Amniotic epithelial cell (primary cell): ENCODE measurements around the gene TRERF1.

Experiments used
- DNase-seq: peaks from one replicate; pipeline ENCODE4 v3.0.0-alpha.2; 2010; ENCODE audit warnings: low read depth

Gene TRERF1

DNA sequence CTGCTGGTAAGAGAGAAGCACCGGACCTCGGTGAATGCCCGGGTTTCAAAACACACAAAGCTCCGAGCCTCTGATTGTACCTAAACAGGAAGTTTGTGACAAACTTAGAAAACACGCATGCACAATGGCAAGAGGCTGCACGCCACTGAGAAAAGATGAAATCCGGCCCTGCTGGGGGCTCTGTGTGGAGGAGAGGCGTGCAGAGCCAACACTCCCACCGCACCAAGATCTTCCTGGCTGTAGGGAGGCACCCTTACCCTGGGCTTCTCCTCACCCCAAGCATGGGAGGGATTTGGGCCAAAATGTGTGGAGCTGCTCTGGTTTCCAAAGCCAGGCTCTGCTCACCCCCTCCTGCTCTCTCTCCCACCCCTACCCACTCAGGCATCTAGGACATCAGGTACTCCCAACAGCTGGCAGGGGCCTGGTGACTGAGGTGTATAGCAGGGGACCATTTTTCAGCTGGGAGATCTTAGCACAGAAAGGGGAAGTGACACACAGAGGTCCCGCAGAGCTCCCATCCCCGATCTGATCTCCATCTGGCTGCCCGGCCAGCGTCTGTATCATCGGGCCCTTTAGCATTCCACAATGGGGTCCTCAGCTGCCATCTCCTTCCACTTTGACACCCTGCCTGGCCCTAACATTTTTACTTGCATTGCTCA, 84.2 kb downstream of the TRERF1 start:
- DNase-seq: no peak

DNA sequence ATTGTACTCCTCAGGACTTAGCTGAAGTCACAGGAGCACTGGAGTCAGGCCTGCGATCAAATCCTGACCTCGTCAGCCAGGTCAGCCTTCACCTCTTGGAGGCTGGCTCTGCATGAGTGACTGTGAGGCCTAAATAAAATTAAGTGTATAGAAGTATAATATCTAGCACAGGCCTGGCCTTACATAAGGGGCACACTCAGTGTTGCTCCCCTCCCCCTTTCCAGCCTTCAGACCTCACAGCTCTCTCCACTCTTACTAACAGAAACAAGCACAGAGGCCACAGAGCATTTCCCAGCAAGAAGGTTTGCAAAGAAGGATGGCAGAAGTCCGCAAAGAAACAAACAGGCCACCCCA, 84.8 kb downstream of the TRERF1 start:
- no peak for DNase-seq

DNA sequence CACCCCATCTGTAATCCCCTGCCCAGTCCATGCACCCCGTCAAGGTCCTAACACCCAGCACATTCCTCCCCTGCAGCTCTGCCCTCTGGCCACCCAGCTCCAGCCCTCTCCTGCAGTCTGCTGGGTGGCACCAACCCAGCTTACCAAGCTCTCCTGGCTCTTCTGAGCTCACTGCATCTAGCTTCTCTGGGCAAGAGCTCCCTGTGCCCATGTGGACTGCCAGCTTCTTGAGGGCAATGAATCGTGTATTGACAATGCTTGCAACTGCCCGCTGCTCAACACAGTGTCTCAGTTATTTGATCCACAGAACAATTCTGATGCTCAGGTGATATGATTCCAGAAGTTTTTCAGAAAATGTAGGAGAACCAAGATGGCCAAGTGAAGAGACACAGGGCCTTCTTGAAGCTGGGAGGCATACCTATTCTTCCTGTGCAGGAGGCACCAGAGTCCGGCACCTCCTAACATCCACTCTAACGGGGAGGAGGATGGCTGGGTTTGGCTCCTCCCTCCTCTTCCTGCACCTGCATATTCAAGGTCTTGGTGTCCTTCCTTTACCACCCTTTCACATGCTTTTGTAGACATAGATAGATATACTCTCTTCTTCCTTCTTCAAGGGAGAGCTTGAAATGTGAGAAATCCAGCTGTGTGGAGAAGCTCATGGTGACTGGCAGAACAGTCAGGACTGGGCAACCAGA, 85.6 kb downstream of the TRERF1 start:
- no peak for DNase-seq

DNA sequence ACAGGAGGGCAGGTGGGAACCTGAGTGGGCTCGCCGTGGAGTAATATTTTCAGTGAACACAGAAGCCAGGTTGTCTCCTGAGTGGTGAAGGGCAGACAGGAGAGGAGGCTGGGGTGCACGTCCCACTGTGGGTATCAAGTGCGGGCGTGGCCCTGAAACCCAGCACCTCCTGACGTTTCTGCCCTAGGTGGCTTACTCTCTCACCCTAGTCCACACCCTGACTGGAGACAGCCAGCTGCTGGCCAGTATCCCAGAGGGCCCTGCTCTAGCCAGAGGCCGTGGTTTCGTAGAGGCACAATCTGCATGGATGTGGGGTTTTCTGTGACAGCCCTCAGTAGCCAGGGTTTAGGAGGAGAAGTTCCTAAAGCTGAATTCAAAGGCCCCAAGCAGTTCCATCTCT, 86.7 kb downstream of the TRERF1 start:
- no peak for DNase-seq

DNA sequence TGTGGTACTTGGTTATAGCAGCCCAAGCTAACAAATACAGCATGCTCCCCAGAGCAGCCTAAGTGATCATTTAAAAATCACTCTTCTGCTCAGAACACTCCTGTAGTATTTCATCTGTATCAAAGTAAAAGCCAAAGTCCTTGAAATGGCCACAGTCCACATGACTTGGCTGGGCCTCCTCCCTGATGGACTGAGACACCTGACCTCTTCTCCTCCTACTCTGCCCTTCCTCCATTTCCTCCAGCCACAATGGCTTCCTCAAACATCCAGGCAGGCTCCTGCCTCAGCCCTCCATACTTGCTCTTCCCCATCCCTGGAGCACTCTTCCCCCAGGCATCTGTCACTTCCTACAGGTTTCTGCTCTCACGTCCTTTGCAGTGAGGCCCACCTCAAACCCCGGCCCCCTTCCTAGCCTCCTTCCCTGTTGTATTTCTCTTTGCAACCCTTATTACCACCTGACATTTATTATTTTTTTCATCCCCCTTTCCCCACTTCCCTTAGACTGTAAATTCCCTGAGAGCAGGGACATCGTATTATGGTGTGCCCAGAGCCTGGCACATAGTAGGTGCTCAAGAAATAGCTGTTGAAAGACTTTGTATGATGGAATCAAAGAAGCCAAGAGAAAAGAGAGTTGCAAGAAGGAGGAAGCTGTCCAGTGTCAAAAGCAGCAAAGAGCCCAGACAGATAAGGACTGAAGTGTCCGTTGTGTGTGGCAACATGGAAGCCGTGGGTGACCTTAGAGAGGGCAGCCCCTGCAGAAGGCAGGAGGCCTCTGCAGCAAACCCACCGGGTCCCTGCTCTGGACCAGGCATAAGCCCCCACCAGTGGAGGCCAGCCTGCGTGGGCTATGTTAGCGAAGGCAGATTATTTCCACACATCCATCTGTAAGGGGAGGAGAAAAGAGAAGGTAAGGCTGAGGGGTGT, 87.5 kb downstream of the TRERF1 start:
- no peak for DNase-seq

DNA sequence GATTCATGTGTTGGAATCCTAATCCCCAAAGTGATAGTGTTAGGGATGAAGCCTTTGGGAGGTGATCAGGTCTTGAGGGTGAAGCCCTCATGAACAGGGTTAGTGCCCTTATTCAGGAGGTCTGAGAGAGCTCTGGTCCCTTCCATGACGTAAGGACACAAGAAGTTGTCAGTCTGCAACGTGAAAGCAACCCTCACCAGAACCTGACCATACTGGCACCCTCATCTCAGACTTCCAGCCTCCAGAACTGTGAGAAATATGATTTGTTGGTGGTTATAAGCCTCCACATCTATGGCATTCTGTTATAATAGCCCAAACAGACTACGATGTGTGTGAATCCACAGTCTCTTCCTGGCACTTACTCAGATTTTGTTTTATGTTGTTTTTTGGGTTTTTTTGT, 90.7 kb downstream of the TRERF1 start:
- DNase-seq: no peak

DNA sequence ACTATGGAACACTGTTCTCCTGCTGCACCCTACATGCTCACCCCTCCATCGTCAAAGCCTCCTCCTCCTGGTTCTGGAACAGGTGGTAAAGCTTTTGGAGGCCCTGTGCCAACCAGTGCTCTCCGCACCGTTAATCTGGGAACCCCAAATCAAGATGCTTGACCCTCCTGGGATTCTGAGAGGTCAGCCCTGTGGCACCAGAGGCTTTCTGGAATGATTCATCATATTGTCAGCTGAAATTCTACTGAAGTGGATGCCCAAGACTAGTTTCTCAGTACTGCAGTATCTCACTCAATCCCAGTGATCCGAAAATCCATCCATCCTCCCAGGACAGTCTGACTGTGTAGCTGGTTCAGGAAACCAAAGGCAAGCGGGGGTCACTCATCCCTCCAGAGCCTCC, 92.7 kb downstream of the TRERF1 start:
- DNase-seq: no peak

DNA sequence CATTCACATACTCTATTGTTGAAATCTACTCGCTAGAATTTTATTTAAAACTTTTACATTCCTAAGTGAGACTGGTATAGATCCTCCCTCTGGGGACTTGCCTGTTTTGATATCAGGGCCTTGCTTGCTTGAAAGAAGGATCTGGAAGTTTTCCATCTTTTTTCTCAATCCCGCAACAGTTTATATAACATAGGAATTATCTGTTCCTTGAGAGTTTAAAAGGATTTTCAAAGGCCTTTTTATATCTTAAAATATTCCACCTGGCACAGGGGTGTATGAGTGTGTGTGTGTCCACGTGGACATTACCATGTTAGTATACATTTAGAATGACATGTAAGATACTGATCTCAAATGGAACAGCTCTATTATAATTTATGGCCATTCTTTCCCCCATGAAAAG, 96.3 kb downstream of the TRERF1 start:
- peak; percentile 21 for DNase-seq

DNA sequence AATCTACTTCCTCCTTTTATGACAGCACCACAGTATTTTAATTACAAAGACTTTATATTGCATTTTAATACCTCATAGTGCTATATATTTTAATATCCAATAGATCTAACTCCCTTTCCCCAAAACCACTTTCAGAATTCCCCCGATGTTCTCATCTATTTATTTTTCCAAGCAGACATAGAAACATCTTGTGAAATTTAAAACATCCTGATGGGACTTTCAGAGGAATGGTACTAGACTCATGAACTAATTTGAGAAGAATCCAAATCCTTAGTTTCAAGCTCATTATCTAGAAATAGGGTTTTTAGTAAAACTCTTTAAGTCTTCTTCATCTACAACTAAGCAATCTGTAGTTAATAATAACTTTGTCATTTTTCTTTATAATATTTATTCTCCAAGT, 97.0 kb downstream of the TRERF1 start:
- DNase-seq: no peak

DNA sequence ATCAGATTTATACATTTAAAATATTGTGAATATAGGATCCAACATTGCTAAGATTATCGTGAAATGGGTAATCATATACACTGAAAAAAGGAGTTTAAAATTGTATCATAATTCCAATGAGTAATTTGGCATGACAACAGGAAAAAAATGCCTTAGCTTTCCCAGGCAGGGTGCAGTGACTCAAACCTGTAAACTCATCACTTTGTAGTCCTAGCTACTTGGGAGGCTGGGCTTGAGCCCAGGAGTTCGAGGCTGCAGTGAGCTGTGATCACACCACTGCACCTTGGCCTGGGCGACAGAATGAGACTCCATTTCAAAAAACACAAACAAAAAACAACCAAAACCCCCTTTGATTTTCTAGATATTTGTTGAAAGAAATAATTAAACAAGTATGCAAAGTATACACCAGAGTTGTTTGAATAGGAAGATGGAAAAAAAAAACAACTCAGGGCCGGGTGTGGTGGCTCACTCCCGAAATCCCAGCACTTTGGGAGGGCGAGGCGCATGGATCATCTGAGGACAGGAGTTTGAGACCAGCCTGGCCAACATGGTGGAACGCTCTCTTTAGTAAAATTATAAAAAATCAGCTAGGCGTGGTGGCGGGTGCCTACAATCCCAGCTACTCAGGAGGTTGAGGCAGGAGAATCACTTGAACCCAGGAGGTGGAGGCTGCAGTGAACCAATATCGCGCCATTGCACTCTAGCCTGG, 98.7 kb downstream of the TRERF1 start:
- DNase-seq: peak; percentile 68

DNA sequence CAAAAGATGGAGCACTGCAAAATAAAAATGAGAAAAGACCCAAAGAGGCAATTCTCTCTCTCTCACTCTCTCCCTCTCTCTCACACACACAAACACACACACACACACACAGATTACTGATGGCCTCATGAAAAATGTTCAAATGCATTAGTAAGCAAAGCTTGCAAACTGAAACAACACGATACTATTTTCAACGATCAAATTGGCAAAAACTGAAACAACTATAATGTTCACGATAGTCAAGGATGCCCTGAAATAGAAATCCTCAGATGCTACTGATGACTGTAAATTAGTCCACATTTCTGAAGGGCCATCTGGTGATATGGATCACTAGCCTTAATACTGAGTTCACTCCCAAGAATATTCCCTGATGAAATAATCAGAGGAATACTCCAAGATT, 100.8 kb downstream of the TRERF1 start:
- DNase-seq: no peak

DNA sequence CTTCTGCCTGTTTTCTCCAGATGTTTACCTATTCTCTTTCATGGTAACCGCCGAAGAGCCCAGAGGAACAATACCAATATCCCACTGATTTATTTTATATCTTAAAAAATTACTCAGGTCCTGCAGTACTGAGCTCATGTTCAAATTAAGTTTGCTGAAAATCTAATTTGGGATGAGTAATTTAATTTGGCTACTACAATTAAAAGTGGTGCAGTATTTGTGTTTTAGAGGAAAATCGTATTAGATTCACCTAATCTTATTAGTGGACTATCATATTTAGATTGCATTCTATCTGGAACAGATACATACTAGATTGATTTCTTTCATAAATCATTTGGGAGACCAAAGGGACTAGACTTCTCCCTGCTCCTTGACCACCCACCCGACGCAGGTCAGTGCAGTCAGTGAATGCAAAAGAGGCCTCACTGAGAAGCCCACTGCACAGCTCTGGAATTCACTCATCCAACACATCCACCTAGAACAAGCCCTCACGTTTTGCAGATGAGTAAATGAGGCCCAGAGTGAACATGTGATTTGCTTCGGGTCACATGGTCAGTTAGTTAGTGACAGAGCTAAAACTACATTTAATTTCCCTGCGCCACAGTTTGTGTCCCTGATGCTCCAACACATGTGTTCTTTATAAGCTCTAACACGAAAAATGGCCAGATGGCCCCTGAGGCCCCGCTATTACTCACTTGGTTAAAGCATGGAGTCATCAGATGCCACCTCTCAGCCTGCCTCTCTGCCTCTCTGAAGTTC, 101.8 kb downstream of the TRERF1 start:
- peak; percentile 19 for DNase-seq

DNA sequence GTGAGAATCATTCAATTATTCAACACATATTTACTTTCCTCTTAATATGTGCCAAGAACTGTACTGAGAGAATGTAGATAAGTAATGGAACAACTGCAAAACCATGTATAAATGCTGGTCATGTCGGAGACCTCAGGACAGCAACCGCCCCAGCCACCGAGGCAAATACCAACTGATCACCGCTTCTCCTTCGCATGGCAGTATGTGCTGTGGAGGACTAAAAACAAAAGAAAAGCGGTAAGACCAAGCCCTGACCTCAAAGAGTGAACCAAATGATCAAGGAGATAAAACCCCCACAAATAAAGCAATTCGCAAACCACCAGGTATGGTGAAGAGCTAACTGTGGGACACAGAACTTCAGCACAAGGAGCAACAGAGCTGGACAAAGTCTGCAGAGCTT, 104.3 kb downstream of the TRERF1 start:
- no peak for DNase-seq

DNA sequence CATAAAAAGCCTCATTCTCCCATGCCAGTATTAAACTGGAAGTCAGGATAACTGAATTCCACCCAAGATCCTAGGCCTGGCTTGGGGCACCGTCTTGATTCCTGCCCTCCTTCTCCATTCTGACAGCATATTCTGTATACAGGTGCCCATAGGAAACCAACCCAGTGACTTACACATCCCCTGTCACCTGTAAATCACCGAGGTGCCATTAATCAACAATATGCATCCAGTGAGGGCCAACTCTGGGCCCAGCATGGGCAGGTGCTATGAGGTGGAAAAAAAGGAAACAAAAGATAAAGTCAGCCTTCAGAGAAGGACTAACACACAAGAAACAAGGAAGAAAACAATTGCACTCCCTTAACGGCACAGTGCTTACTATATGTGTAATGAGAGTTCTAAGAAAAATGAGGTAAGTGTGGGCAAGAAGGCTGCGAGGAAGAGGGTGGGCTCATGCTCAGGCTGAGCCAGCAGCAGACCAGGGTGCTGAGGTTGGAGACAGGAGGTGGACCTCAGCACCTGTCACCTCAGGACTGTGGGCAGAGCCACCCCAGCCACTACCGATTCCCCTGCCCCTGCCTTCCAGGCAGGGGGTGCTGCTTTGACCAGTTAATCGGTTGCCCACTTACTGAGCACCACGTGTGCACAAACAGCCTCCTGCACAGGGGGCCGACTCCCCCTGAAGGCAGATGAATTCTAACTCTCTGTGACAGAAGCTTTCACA, 105.9 kb downstream of the TRERF1 start:
- DNase-seq: no peak

DNA sequence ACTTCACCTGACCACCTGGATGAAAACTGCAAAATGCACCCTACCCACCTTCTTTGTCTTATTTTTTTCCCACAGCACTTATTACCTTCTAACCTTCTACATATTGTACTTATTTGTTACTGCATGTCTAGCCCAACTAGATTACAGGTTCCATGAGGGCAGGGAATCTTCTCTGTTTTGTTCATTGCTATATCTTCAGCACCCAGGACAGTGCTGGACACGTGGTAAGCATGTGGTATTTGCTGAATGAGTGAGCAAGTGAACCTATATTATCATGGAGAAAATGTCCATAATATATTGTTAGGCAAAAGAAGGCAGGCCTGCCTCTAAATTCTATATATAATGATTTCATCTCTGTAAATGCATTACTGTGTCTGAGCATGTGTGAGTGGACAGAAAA, 107.0 kb downstream of the TRERF1 start:
- DNase-seq: no peak

DNA sequence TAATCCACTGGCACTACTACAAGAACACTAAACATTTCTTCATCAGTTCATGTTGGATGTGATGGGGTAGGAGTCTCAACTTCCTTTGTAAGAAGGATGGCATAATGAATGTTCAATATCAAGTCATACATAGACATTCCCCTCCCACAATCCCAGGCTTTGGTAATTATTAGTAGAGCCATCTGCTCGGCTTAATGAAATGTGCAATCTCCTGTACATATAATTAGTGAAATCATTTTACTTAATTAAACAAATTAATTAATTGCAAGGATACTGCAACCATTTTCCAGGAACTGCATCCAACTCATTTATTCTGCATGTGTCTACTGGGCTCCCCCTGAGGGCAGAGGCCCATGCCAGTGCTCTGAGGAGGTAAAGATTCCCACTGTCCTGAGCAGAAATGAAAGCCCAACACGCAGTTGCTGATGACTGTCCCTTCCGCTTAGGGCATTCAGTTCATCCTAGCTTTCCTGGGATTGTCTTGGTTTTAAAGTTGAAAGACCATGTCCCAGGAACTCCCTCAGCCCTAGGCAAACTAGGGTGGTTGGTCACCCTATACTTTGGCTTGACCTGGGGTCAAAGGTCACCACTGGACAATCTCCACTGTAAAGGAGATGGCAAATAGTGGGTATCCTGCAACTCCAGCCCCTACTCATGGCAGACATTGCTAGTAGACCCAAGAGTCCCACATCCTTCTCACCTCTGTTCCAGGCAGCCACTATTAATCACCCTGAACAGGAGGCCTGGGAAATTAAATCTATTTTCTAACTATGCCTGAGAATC, 109.8 kb downstream of the TRERF1 start:
- DNase-seq: no peak

DNA sequence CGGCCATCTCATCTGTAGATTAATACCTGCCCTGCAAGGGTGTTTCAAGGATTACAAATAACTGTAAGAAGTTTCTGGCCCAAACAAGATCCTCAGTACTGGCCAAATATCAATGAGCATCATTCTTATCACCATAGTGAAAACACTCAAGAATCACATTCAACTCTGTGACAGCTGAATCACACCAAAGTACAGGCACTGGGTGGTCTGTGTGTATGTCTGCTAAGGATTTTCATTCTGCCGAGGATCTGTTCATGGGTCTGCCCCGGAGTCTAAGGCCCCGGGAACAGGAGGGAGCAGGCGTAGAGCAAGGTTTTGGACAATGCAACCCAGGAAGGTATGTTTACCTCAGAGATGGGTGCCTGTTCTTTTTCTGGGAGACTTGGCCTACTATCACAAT, 110.5 kb downstream of the TRERF1 start:
- no peak for DNase-seq

DNA sequence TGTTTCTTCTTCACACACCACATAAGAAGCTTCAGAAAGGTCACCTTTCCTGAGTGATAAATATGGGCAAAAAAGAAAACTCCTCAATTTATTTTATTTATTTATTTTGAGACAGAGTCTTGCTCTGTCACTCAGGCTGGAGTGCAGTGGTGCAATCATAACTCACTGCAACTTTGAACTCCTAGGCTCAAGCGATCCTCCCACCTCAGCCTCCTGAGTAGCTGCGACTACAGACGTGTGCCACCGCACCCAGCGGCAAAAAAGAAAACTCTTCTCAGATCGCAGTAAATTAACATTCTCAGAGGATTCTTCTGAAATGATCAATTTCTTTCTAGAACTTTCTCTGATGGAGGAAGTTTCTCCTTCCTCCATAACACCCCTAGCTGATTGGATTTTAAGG, 111.2 kb downstream of the TRERF1 start:
- DNase-seq: no peak

DNA sequence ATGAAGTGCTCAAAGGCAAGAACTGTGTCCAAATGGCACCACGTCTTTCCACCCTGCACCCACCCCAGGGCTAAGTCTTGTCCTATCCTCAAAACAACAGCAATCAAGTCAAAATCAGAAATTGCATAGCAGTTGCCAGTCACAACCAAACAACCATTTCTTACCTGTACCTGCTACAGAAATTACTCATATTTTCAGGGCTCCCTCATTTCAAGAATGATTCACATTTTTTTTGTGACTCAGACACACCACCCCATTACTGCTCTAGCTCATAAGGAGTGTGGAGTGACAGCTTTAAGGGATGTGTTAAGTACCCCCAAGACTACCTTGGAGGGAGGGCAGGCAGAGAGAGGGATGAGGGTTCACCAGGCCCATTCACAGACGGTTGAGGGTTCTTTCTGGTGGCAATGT, 111.7 kb downstream of the TRERF1 start:
- no peak for DNase-seq

DNA sequence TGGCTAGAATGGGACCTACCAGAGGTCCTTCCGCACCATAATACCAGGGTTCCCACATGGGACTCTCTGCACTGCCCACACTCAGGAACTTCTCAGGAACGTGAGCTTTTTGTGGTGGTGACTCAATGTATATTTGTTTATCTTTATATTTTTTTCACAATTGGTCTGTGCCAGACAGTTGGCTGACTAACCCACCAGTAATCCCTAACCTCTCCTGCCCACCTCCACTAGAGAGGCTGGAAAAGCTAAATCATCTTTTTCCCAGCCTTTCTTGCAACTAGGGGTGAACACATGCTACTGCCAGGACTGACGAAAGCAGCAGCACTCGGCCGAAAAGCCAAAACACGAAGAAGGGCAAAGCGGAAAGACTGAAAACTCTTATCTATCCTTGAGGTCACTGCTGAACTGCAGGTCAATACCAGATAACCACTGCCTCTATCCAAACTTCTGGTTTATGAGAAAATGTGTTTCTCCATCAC, 112.9 kb downstream of the TRERF1 start:
- DNase-seq: peak; percentile 99
